Peyer's patch (tissue), 4 donors: ENCODE measurements around the gene PCDH12. TPM values are rescaled to one million over a fixed set of nuclear protein-coding genes. Genes with fewer than 3 reads are reported as not detected.

Experiments used
- DNase-seq, 3 donors: peaks; one replicate each; pipeline ENCODE4 v3.0.0-alpha.2; 2017 to 2019
- H3K27ac ChIP-seq, 4 donors: fragments of 200-600 bp; sonication (generic); one replicate each; pipeline ENCODE4 v1.5.1; 2016 to 2019
- H3K27me3 ChIP-seq, 2 donors: fragments of 200-600 bp; sonication (generic); one replicate each; pipeline ENCODE4 v1.5.1; 2019
- H3K36me3 ChIP-seq, 3 donors: fragments of 200-600 bp; sonication (generic); one replicate each; pipeline ENCODE4 v1.5.1; 2016 to 2019
- H3K4me1 ChIP-seq, 4 donors: fragments of 200-600 bp; sonication (generic); one replicate each; pipeline ENCODE4 v1.5.1; 2016 to 2019
- H3K4me3 ChIP-seq, 4 donors: fragments of 200-600 bp; sonication (generic); 1 replicate in 3 of 4; 2 replicates in 1 of 4; pipeline ENCODE4 v1.5.1; 2016 to 2019; ENCODE audit warnings: mild to moderate bottlenecking in 1 of 4
- H3K9me3 ChIP-seq, 4 donors: fragments of 200-600 bp; sonication (generic); one replicate each; pipeline ENCODE4 v1.5.1; 2016 to 2019; ENCODE audit warnings: mild to moderate bottlenecking in 1 of 4
- POLR2A ChIP-seq, 2 donors: fragments of 450-650 bp; IDR thresholded peaks; one replicate each; pipeline ENCODE4 v1.5.1; 2017; ENCODE audit warnings: antibody characterized with exemption in 2 of 2, mild to moderate bottlenecking in 2 of 2, moderate library complexity in 2 of 2
- total RNA-seq, 4 donors: library from RNA; depleted of rRNA; stranded (reverse); fragments of >200 nt; gene quantifications; one replicate each; pipeline ENCODE4 v1.1.0, GENCODE V29; 2016
- TF ChIP-seq, protein P1 (sequence below), 6 experiments: fragments of 450-650 bp in 4 of 6; fragments of 200-600 bp in 2 of 6; sonication (generic) in 1 of 6; IDR thresholded peaks; one replicate each; pipeline ENCODE4 v1.5.1; 2017 to 2019; ENCODE audit warnings: antibody characterized with exemption in 6 of 6, mild to moderate bottlenecking in 3 of 6, moderate library complexity in 1 of 6

PCDH12 gene
- total RNA-seq, 4 donors from 2014 or later = 0.53 to 1.7 (median 1.1) TPM

DNA sequence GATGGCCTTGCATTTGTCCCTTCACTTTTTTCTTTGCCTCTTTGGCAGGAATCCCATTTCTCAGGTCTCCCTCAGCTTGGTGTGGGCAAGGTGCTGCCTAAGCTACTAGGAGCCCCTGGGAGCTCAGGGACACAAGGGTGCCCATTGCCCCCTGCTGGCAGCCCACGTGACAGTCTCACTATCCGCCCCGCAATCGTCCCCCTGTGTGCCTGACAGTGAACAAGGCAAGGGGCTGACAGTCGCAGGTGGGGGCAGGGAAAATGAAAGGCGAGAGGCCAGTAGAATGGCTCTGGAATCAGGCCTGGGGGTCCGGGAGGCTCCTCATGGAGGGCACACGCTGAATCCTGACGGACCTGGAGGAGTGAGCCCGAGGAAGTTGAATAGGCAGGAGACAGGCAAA lies 2.0 kb upstream of the PCDH12 start:
- H3K4me3 ChIP-seq = no peak overlapping the region
- DNase-seq = peak in 1 of 3 donors; percentile 50
- H3K27ac ChIP-seq = peak overlapping the region in 1 of 4 donors; percentile 9
- H3K27me3 ChIP-seq = no peaks in the 10 kb centered on the region
- no peaks in the 10 kb centered on the region for H3K9me3 ChIP-seq
- H3K4me1 ChIP-seq = peaks cover 0 to 11% (median 2%) of the 10 kb centered on the region in 4 donors
- H3K36me3 ChIP-seq = no peaks in the 10 kb centered on the region
- TF ChIP-seq POLR2A (IDR thresholded peaks at IDR 0.05) = no peak
- TF ChIP-seq, protein P1, sequence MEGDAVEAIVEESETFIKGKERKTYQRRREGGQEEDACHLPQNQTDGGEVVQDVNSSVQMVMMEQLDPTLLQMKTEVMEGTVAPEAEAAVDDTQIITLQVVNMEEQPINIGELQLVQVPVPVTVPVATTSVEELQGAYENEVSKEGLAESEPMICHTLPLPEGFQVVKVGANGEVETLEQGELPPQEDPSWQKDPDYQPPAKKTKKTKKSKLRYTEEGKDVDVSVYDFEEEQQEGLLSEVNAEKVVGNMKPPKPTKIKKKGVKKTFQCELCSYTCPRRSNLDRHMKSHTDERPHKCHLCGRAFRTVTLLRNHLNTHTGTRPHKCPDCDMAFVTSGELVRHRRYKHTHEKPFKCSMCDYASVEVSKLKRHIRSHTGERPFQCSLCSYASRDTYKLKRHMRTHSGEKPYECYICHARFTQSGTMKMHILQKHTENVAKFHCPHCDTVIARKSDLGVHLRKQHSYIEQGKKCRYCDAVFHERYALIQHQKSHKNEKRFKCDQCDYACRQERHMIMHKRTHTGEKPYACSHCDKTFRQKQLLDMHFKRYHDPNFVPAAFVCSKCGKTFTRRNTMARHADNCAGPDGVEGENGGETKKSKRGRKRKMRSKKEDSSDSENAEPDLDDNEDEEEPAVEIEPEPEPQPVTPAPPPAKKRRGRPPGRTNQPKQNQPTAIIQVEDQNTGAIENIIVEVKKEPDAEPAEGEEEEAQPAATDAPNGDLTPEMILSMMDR (IDR thresholded peaks at IDR 0.05) = peak in 3 of 6 experiments; percentile 15 to 25 (median 23)

DNA sequence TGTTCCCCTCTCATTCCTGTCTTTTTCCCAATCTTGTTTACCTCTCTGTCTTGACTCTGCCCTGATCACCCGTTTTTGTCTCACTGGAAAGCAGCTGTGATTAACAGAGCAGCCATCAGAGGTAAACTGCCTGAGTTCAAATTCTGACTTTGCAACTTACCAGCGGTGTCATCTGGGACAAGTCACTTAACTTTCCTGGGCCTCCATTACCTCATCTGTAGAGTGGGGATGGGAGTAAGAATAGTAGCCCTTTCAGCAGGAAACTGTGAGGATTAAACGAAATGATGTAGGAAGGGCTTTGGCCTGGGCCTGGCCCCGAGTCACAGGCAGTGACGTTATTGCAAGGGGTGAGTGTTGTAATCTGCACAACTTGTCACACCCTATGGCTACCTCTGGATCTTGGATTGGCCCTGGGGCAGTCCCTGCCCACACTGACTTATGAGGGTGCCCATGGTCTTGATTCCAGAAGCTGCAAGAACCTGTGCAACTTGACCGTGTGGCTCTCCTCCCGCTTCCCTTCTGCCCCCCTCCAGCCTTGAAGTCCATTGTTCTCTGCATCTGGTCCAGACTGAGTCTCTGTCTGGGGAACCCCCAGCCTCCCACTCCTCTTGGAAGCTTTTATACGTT lies 657 bp upstream of the PCDH12 start:
- Histone ChIP-seq H3K36me3 (no peaks in the 10 kb centered on the region), H3K4me1 (peaks cover 0 to 11% (median 2%) of the 10 kb centered on the region in 4 donors), H3K27ac (peak overlapping the region in 2 of 4 donors; percentile 32 to 34), H3K27me3 (no peaks in the 10 kb centered on the region), H3K4me3 (no peak overlapping the region), H3K9me3 (no peaks in the 10 kb centered on the region)
- DNase-seq = peak in 1 of 3 donors; percentile 26
- TF ChIP-seq POLR2A (IDR thresholded peaks at IDR 0.05) = no peak
- TF ChIP-seq, protein P1 (IDR thresholded peaks at IDR 0.05) = no peak

DNA sequence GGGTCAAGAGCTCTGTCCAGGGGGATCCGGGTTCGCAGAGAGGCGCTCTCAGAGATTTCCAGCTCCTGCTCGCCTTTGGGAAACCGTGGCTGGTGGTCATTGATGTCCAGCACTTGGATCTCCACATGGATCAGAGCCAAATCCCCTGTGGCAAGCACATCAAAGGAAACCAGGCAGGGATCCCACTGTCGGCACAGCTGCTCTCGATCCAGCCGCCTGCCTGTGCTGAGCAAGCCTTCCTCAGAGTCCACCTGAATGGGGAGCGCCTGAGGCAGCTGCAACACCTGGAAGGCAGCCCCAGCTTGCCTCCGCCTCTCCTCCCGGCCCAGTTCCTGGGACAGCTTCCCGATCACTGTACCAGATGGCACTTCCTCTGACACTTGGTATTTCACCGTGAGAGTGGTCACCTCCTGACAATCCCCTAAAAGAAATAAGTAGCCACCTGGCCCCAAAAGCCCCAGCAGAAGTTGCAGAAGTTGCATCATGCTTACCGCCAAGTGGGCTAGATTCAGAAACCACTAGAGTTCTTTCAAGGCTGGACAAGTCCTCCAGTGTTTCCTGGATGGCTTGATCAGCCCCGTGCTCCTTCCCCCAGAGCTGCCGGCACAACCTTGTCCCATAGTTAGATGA lies 520 bp downstream of the PCDH12 start:
- no peaks in the 10 kb centered on the region for H3K9me3 ChIP-seq

DNA sequence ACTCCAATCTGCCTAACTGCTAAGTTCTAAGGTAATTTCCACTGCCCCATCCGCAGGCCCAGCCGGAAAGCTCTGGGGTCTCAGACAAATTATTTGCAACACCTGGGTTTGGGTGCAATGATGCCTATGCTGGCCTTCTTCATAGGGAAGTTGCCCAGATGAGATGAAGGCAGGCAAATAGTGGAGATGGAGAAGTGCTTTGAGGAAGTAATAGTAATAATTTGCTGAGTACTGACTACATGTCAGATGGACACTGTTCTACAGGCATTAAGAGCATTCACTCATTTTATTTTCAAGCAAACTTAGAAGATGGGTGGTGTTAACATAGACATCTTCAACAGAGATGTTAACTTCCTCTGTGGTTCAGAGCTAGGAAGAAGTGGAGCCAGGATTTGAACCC lies 3.8 kb downstream of the PCDH12 start:
- peaks cover 0 to 15% (median 0%) of the 10 kb centered on the region in 4 donors for H3K4me1 ChIP-seq
- H3K4me3 ChIP-seq = no peak overlapping the region
- no peak overlapping the region for H3K27ac ChIP-seq
- no peaks in the 10 kb centered on the region for H3K9me3 ChIP-seq
- no peaks in the 10 kb centered on the region for H3K36me3 ChIP-seq
- peak in 1 of 3 donors; percentile 7 for DNase-seq
- TF ChIP-seq, protein P1 (IDR thresholded peaks at IDR 0.05) = no peak
- TF ChIP-seq POLR2A (IDR thresholded peaks at IDR 0.05) = no peak
- H3K27me3 ChIP-seq = no peaks in the 10 kb centered on the region

More for the DNA sequence above, 520 bp downstream of the PCDH12 start:
- H3K27ac ChIP-seq = peak overlapping the region in 2 of 4 donors; percentile 32 to 49
- H3K36me3 ChIP-seq = no peaks in the 10 kb centered on the region
- H3K4me1 ChIP-seq = peaks cover 0 to 11% (median 2%) of the 10 kb centered on the region in 4 donors
- TF ChIP-seq POLR2A (IDR thresholded peaks at IDR 0.05) = no peak
- TF ChIP-seq, protein P1 (IDR thresholded peaks at IDR 0.05) = no peak
- no peaks in the 10 kb centered on the region for H3K27me3 ChIP-seq
- peak overlapping the region in 2 of 4 donors; percentile 2 to 16 for H3K4me3 ChIP-seq
- peak in 1 of 3 donors; percentile 43 for DNase-seq

DNA sequence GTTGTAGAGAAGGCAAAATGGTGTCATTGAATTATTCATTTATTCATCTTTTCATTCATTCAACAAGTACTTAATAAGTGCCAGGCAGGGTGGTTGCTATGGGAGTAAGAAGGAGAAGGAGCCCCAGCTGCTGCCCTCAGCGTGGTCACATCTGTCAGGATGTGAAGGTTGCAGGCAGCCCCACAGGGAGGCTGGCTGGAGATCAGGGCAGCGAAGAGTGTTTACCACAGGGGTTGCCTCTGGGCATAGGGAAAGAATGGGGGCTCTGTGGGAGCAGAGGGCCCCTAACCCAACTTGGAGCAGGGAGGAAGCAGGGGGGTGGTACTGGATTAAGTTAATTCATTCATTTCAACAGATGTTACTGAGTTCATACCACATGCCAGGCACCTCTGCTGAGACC lies 6.0 kb downstream of the PCDH12 start:
- H3K36me3 ChIP-seq = no peaks in the 10 kb centered on the region
- H3K9me3 ChIP-seq = no peaks in the 10 kb centered on the region
- TF ChIP-seq, protein P1 (IDR thresholded peaks at IDR 0.05) = no peak
- TF ChIP-seq POLR2A (IDR thresholded peaks at IDR 0.05) = no peak
- no peaks in the 10 kb centered on the region for H3K27me3 ChIP-seq
- H3K4me3 ChIP-seq = no peak overlapping the region
- peaks cover 0 to 4% (median 0%) of the 10 kb centered on the region in 4 donors for H3K4me1 ChIP-seq
- DNase-seq = peak in 1 of 3 donors; percentile 22
- no peak overlapping the region for H3K27ac ChIP-seq
